Stimulated activated CD4-positive, alpha-beta T cell treated with anti-CD3 and anti-CD28 coated beads, Interleukin-4, amount 100 ng/mL, for 1 hour (primary cell): ENCODE measurements around the gene KRTAP10-7.
"Not testable (repeated sequence)": the region's sequence is repeated elsewhere in the genome, so short reads cannot be mapped to it uniquely, and the experiment has no call there.

Experiments
- DNase-seq: peaks from one replicate; pipeline ENCODE4 v3.0.0-alpha.2; 2020

KRTAP10-7 gene

DNA sequence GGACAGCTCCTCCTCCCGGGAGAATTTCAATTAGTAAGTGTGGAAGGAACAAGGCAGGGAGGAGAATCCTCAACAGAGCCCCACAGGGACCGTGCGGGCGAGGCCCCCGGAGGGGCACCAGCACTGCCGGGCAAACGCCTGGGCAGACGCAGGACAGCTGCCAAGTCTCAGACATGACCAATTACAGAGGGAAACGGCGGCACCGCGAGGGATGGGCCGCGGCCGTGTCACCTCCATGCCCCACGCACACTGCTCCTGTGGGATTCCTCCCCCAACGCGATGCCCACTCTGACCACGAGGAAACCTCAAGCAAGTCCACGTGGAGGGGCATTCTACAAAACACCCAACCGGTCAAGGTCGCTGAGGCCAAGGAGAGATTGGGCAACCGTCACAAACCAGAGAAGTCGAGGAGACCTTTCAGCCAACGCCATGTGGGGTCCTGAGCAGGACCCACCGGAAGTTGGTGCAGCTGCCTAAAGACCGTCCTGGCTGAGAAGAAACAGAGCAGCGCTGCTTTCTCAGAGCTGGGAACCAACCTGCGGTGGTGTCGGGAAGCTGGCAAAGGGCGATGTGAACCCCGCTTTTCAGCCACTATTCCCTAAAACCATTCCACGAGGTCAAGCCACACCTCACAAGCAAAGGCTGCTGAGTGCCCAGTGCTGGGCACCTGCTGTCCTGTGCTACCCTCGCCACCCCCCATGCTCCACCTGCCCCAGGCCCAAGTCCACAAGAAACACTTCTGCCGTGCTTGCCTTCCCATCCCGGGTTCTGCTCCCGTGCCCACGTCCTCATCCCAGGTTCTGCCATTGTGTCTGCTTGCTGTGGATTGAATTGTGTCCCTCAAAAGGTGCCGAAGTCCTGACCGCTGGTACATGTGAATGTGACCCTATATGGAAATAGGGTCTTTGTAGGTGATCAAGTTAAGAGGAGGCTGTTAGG lies 28.3 kb upstream of the KRTAP10-7 start:
- DNase-seq: no peak

GRCh38 chr21:44572959-44573583 lies 27.3 kb upstream of the KRTAP10-7 start:
- no peak for DNase-seq

GRCh38 chr21:44573630-44574456 lies 26.6 kb upstream of the KRTAP10-7 start, which contains the start of gene KRTAP10-4:
KRTAP10-4 (plus strand) TSS chr21:44573729; CDS start chr21:44573759, 30 bp downstream.
- not testable (repeated sequence) for DNase-seq

- no peak for DNase-seq
Measured at GRCh38 chr21:44574457-44575306, 25.7 kb upstream of the KRTAP10-7 start.

DNA sequence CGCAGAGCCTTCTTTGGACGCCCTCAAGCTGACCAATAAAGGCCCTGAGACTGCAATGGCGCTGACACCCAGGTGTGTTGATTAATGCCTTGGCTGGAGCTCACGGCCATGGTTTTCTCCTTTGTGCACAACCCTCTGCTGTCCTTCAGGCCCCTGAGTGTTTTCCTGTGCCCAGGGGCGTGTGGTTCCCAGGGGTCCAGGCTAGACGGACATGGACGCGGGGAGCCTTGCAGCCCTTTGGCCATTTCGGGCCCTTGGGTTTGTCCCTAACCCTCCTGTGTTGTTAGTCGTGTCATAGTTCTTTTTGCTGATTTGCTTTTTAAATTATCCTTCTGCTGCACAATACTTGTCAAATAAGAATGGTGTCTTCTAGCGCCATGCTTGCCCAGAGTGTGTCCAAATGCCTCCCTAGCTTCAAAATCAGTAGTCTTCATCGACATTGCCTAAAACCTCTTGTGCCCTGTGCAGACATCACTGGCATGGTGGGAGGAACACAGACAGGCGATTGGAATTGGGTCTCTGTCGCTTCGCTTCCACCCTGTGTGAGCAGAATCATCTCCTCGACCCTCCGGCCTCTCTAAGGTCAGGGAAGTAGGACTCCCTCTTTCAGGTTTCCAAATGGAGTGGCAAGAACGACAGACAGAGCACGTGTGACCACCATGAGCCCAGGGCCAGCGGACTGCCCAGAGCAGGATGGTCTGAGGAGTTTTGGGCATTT lies 24.9 kb upstream of the KRTAP10-7 start:
- no peak for DNase-seq

- no peak for DNase-seq
Measured at GRCh38 chr21:44576025-44576420, 24.4 kb upstream of the KRTAP10-7 start.

- no peak for DNase-seq
Measured at GRCh38 chr21:44578371-44579055, 21.9 kb upstream of the KRTAP10-7 start.

- DNase-seq: no peak
Measured at GRCh38 chr21:44579056-44579832, 21.2 kb upstream of the KRTAP10-7 start.

- no peak for DNase-seq
Measured at GRCh38 chr21:44579833-44580144, 20.6 kb upstream of the KRTAP10-7 start.

- DNase-seq: not testable (repeated sequence)
Measured at GRCh38 chr21:44580231-44580821, 20.1 kb upstream of the KRTAP10-7 start, which contains the start of gene KRTAP10-5. KRTAP10-5 (minus strand) TSS chr21:44580604; CDS start chr21:44580578, 26 bp downstream.

DNA sequence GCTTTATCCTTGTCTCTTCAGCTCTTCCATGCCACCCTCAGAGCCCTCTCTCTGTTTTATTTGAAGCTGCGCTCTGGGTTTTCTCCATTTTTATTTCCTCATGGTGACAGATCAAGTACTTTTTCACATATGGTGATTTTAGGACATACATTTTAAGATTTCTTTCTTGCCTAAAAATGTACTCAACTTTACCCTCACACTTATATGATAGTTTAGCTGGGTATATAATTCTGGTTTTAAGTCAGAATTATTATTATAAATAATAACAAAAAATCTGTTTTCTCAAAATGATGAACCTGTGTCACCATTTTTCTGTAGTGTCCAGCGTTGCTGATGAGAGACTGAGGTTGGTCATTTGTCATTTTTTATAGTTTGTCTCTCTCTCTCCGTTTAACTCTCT lies 19.2 kb upstream of the KRTAP10-7 start:
- DNase-seq: no peak

DNA sequence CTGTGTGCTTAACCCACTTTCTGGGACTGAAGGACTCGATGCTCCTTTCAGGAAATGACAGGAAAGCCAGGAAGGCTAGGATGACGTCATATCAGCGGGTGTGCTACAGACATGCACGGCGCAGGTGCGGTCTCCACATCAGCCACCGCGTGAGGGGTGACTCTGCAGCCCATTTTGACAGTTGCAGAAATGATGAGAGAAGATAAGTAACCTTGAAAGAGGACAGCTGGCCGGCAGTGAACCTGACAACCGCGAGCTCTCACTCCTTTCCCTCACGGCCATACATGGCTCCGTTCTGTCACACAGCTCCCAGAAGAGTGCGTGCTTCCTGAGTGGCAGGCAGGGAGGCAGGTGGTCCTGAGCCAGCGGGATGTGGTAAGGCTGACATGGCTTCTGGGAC lies 18.3 kb upstream of the KRTAP10-7 start:
- DNase-seq: no peak

DNA sequence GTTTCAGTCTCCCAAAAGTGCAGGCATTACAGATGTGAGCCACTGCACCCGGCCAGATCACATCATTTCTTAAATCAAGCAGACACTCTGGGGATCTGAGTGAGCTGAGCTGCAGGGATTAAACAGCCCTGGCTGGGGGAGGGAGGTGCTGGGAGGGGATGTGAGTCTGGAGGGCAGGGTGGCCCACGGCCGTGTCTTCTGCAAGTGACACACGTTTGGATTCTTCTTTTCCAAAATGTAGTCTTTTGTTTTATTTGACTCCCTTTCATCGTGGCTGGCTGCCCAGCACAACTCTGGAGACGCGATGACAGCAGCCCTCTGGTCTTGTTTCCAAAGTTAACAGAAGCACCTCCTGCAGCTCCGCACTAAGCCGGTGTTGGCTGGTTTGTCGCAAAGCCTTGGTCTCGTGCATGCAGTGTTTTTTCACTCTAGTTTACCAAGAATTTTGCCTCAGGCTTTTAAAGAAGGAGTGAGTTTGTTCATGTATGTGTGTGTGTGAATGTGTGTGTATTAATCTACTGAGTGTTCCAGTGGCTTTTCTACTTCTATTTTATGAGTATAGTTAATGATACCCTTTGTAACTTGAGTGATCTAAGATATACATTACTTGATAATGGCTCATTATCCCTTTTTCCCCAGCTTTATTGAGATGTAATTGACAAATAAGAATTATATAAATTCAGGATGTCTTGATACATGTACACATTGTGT lies 17.2 kb upstream of the KRTAP10-7 start:
- DNase-seq: no peak

DNA sequence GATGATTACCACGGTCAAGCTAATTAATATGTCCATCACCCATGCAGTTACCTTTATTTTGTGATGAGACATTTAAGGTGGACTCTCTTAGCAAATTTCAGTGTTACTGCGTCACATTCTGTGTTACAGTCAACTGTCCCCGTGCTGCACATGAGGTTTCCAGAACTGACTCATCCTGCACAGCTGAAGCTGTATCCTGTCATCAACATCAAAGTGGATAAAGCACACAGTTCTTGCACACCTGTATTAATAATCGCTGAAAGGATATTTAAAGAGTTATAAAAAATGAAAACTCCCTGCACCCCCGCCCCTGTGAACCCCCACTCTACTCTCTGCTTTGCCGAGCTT lies 16.6 kb upstream of the KRTAP10-7 start:
- DNase-seq: peak; percentile 24

GRCh38 chr21:44585892-44586291 lies 14.5 kb upstream of the KRTAP10-7 start:
- DNase-seq: no peak

GRCh38 chr21:44589094-44589493 lies 11.3 kb upstream of the KRTAP10-7 start:
- DNase-seq: no peak

DNA sequence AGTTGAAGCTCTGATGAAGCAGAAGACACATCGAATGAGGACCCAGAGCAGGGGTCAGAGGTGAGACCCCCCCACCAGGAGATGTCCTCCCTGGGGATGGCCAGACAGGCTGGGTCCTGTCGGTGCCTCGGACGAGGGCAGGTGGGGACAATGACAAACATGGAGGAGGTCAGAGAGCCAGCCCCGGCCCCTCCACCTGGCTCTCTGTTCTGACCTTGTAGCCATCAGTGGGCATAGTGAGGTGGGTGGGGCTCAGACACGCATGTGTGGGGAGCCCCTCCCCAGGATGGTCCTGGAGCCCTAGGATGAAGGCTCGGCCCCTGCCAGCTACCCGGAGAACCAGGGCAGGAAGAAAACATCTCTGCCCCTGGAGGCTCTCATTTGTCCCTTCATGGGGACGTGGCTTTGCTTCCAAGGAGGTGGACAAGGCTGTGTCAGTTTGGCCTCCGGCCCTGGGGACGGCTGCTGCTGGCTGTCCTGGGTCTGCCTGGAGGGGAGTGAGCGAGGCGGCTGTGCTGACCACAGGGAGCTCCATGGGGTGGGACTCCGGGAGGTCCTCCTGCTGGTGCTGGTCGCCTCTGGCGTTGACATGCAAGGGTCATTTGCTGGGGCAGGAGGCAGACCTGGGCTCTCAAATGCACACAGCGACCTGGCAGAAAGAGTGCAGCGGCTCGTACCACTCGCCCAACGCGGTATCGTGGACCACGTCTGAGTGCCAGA lies 10.7 kb upstream of the KRTAP10-7 start:
- DNase-seq: no peak

- DNase-seq: no peak
Measured at GRCh38 chr21:44590311-44590721, 10.1 kb upstream of the KRTAP10-7 start.
